Measurements from ENCODE around the gene HOOK1.
"Not testable (repeated sequence)": the region's sequence is repeated elsewhere in the genome, so short reads cannot be mapped to it uniquely, and the experiment has no call there.

HOOK1 gene

GRCh38 chr1:59908084-59908483 is 93.3 kb downstream of the HOOK1 start:
- H3K36me3 ChIP-seq (ENCODE audit: low read depth): no peaks in the 10 kb centered on the region
- ATAC-seq (ENCODE audit: low read depth) (no peak), DNase-seq (ENCODE audit: low spot score) (no peak)
- H3K27ac ChIP-seq (ENCODE audit: poor library complexity, severe bottlenecking): no peak overlapping the region
- H3K4me1 ChIP-seq (ENCODE audit: insufficient read depth, poor library complexity, severe bottlenecking): no peaks in the 10 kb centered on the region
- no peaks in the 10 kb centered on the region for H3K27me3 ChIP-seq (ENCODE audit: insufficient read depth, poor library complexity, severe bottlenecking)
- no peak overlapping the region for H3K4me3 ChIP-seq (ENCODE audit: severe bottlenecking)
- no peaks in the 10 kb centered on the region for H3K9me3 ChIP-seq (ENCODE audit: severe bottlenecking)
- TF ChIP-seq CTCF (IDR thresholded peaks at IDR 0.05; ENCODE audit: poor library complexity, severe bottlenecking): no peak

- TF ChIP-seq CTCF (IDR thresholded peaks at IDR 0.05; ENCODE audit: poor library complexity, severe bottlenecking): no peak
- Histone ChIP-seq H3K4me3 (ENCODE audit: severe bottlenecking) (no peak overlapping the region), H3K27me3 (ENCODE audit: insufficient read depth, poor library complexity, severe bottlenecking) (no peaks in the 10 kb centered on the region), H3K4me1 (ENCODE audit: insufficient read depth, poor library complexity, severe bottlenecking) (no peaks in the 10 kb centered on the region), H3K27ac (ENCODE audit: poor library complexity, severe bottlenecking) (no peak overlapping the region), H3K9me3 (ENCODE audit: severe bottlenecking) (no peaks in the 10 kb centered on the region), H3K36me3 (ENCODE audit: low read depth) (no peaks in the 10 kb centered on the region)
- ATAC-seq (ENCODE audit: low read depth) (no peak), DNase-seq (ENCODE audit: low spot score) (no peak)
These were observed 93.9 kb downstream of the HOOK1 start for GRCh38 chr1:59908682-59909081.

- ATAC-seq (ENCODE audit: low read depth); H3K9me3 ChIP-seq (ENCODE audit: severe bottlenecking); H3K4me1 ChIP-seq (ENCODE audit: insufficient read depth, poor library complexity, severe bottlenecking); H3K4me3 ChIP-seq (ENCODE audit: severe bottlenecking); H3K36me3 ChIP-seq (ENCODE audit: low read depth); H3K27ac ChIP-seq (ENCODE audit: poor library complexity, severe bottlenecking); H3K27me3 ChIP-seq (ENCODE audit: insufficient read depth, poor library complexity, severe bottlenecking); DNase-seq (ENCODE audit: low spot score): not testable (repeated sequence)
These were observed 100.1 kb downstream of the HOOK1 start for GRCh38 chr1:59914791-59915286.

GRCh38 chr1:59915516-59915915 is 100.8 kb downstream of the HOOK1 start:
- Histone ChIP-seq H3K27ac (ENCODE audit: poor library complexity, severe bottlenecking) (no peak overlapping the region), H3K27me3 (ENCODE audit: insufficient read depth, poor library complexity, severe bottlenecking) (no peaks in the 10 kb centered on the region), H3K4me1 (ENCODE audit: insufficient read depth, poor library complexity, severe bottlenecking) (no peaks in the 10 kb centered on the region), H3K9me3 (ENCODE audit: severe bottlenecking) (no peaks in the 10 kb centered on the region), H3K4me3 (ENCODE audit: severe bottlenecking) (no peak overlapping the region), H3K36me3 (ENCODE audit: low read depth) (no peaks in the 10 kb centered on the region)
- no peak for DNase-seq (ENCODE audit: low spot score)
- ATAC-seq (ENCODE audit: low read depth): no peak
- TF ChIP-seq CTCF (IDR thresholded peaks at IDR 0.05; ENCODE audit: poor library complexity, severe bottlenecking): no peak

GRCh38 chr1:59917026-59917784 is 102.5 kb downstream of the HOOK1 start:
- no peaks in the 10 kb centered on the region for H3K4me1 ChIP-seq (ENCODE audit: insufficient read depth, poor library complexity, severe bottlenecking)
- no peak for TF ChIP-seq CTCF (IDR thresholded peaks at IDR 0.05; ENCODE audit: poor library complexity, severe bottlenecking)
- no peak overlapping the region for H3K4me3 ChIP-seq (ENCODE audit: severe bottlenecking)
- H3K27ac ChIP-seq (ENCODE audit: poor library complexity, severe bottlenecking): no peak overlapping the region
- no peaks in the 10 kb centered on the region for H3K9me3 ChIP-seq (ENCODE audit: severe bottlenecking)
- DNase-seq (ENCODE audit: low spot score) (no peak), ATAC-seq (ENCODE audit: low read depth) (no peak)
- no peaks in the 10 kb centered on the region for H3K36me3 ChIP-seq (ENCODE audit: low read depth)
- H3K27me3 ChIP-seq (ENCODE audit: insufficient read depth, poor library complexity, severe bottlenecking): no peaks in the 10 kb centered on the region
